ENCODE data around the gene SERP2.

SERP2 gene

GRCh38 chr13:44429311-44429710, 55.7 kb downstream of the SERP2 start:
- no peak overlapping the region for H3K27ac ChIP-seq
- POLR2A ChIA-PET (ENCODE audit: low non-redundant PET): no interaction called here
- DNase-seq (ENCODE audit: low spot score): no peak
- TF ChIP-seq, protein P1, sequence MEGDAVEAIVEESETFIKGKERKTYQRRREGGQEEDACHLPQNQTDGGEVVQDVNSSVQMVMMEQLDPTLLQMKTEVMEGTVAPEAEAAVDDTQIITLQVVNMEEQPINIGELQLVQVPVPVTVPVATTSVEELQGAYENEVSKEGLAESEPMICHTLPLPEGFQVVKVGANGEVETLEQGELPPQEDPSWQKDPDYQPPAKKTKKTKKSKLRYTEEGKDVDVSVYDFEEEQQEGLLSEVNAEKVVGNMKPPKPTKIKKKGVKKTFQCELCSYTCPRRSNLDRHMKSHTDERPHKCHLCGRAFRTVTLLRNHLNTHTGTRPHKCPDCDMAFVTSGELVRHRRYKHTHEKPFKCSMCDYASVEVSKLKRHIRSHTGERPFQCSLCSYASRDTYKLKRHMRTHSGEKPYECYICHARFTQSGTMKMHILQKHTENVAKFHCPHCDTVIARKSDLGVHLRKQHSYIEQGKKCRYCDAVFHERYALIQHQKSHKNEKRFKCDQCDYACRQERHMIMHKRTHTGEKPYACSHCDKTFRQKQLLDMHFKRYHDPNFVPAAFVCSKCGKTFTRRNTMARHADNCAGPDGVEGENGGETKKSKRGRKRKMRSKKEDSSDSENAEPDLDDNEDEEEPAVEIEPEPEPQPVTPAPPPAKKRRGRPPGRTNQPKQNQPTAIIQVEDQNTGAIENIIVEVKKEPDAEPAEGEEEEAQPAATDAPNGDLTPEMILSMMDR (conservative IDR thresholded peaks at IDR 0.05; ENCODE audit: low read depth): no peak
- CTCF ChIA-PET: no interaction called here

- POLR2A ChIA-PET (ENCODE audit: low non-redundant PET): no interaction called here
- TF ChIP-seq, protein P1 (conservative IDR thresholded peaks at IDR 0.05; ENCODE audit: low read depth): no peak
- H3K27ac ChIP-seq: peak overlapping the region; percentile 51; the same call in 1 of the 2 replicates
- no peak for DNase-seq (ENCODE audit: low spot score)
- CTCF ChIA-PET: interaction anchor here (0.6 kb wide), 1 partner anchor 447 kb away, joined by 9 read pairs; no protein-coding TSS in a partner anchor
These were observed 57.5 kb downstream of the SERP2 start for GRCh38 chr13:44431150-44431549.

DNA sequence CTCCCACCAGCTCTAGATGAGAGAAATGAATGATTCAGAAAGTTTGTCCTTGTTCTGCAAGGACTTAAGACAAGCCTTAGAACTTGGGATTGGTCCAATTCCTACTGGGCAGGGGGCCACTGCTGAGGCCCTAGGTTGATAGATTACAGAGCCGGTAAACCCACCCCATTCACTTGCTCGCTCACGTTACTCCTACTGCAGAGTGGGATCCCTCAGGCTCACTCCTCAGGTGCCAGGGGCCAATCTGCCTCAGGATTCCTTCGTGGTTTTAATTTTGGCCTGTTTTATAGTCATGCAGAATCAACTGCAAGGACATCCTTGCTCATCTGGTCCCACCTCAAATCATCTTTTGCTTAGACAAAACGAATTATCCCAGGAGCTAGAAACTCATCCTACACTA, 59.0 kb downstream of the SERP2 start:
- ChIA-PET CTCF (no interaction called here), POLR2A (ENCODE audit: low non-redundant PET) (no interaction called here)
- TF ChIP-seq, protein P1 (conservative IDR thresholded peaks at IDR 0.05; ENCODE audit: low read depth): no peak
- no peak for DNase-seq (ENCODE audit: low spot score)
- H3K27ac ChIP-seq: peak overlapping the region; percentile 62

GRCh38 chr13:44433863-44434765, 60.5 kb downstream of the SERP2 start:
- DNase-seq (ENCODE audit: low spot score): no peak

DNA sequence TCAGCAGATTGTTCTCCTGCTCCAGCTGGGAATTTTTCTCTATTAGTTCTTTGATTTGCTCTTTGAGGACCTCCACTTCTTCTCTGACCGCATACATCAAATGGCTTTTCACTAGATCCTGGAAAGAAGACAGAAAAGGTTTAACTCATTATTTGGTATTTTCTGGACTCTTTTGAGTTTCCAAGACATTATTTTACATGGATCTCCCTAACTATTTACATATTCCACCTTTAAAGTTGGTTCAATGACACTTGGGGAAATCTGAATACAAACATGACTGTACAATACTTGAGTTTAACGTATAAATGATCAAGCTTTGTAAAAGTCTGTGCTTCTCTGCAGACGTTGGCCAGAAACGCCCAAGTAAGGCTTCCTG, 61.1 kb downstream of the SERP2 start:
- CTCF ChIA-PET: no interaction called here
- peak overlapping the region; percentile 96 for H3K27ac ChIP-seq
- DNase-seq (ENCODE audit: low spot score): no peak
- TF ChIP-seq, protein P1 (conservative IDR thresholded peaks at IDR 0.05; ENCODE audit: low read depth): no peak
- POLR2A ChIA-PET (ENCODE audit: low non-redundant PET): interaction anchor here (0.9 to 1.0 kb wide), 2 partner anchors 70 to 128 kb away, joined by 3 to 9 read pairs; no protein-coding TSS in a partner anchor

More at GRCh38 chr13:44433863-44434765, 60.5 kb downstream of the SERP2 start:
- peak overlapping the region; percentile 96 for H3K27ac ChIP-seq
- TF ChIP-seq, protein P1 (conservative IDR thresholded peaks at IDR 0.05; ENCODE audit: low read depth): no peak
- POLR2A ChIA-PET (ENCODE audit: low non-redundant PET): no interaction called here
- CTCF ChIA-PET: interaction anchor here (1.2 kb wide), 1 partner anchor 126 kb away, joined by 3 read pairs; no protein-coding TSS in a partner anchor

DNA sequence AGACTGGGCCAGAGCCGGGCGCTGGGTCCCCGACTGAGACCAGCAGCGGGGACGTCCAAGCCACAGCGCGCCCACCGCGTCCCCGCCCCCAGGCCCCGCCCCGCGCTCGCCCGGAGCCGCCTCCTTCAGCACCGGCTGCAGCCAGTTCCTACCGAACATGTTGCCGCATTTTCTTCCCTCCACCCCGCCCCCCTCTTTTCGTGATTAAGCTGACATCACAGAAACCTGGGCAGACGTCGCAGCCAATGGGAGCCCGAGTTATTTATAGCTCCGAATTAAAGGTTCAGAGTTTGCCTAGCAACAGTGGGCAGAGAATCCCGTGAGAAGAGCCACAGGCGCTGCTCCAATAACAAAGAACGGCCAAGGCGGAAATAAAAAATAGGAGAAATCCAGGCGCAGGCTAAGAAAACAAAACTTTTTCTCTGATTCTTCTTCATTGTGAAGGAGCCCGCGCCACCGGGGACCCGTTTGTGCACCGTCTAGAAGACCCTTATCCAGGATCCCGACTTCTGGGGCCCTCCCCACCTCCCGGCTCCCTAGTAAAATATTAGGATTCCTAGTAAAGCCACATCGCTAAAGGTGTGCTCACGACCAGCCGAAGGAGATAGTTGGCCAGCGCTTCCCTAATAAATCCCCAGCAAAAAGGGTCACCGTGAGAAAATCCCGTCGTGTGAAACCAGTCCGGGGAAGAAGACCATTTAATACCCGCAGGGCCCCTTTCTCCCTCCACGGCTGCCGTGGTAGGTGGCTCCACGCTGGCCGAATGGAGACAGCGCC, 61.7 kb downstream of the SERP2 start:
- peak; percentile 97 for DNase-seq (ENCODE audit: low spot score)
- ChIA-PET CTCF (interaction anchor here (0.7 kb wide), 2 partner anchors 339 to 959 kb away, joined by 3 to 4 read pairs; no protein-coding TSS in a partner anchor), POLR2A (ENCODE audit: low non-redundant PET) (interaction anchor here (0.6 to 1.0 kb wide), 9 partner anchors 39 to 279 kb away, joined by 3 to 9 read pairs (median 6); no protein-coding TSS in a partner anchor)
- H3K27ac ChIP-seq: peak overlapping the region; percentile 96
- TF ChIP-seq, protein P1 (conservative IDR thresholded peaks at IDR 0.05; ENCODE audit: low read depth): no peak
